ENCODE measurements around the gene SYT1.
"Not testable (repeated sequence)": the region's sequence is repeated elsewhere in the genome, so short reads cannot be mapped to it uniquely, and the experiment has no call there.

SYT1 gene

DNA sequence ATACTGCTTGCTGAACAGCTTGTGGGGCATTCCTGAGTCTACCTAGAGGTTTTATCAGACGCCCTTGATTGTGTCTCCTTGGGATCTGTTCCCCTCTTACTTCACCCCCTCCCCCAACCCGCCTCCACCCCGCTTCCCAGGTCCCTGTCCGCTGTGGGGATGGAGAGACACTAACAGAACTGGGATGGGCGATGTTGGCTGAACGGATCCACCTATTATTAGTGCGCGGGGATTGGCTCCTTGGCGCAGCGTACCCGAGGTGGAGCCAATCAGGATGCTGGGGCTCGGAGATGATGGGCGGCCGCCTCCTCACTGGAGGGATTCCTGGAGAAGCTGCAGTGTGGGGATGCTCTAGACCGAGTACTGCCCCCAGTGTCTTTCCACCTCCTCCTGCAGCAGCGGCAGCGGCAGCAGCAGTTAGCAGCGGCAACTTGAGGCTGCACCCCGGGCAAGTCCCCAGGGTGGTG, at the start of gene SYT1:
SYT1 (plus strand) TSS at position 372 of the 467 bp plus-strand sequence.
- peak; percentile 92 for DNase-seq

DNA sequence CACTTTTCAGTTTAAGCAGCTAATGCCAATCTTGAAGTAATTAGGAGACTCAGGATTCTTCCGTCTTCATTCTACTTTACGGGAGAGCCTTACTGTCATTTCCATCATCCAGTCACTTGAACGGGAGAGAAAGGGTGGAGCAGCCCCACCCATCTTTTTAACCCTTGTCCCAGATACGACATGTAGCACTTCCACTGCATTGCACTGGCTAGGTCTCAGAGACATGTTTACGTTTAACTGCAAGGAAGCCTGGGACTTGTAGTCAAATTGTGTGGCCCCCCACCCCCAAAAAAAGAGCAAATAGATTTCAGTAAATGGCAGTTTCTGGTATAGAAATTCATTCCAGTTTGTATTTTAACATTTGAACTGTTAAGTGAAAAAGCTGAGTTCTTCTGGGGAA, 46.1 kb upstream of the SYT1 start:
- DNase-seq = no peak

DNA sequence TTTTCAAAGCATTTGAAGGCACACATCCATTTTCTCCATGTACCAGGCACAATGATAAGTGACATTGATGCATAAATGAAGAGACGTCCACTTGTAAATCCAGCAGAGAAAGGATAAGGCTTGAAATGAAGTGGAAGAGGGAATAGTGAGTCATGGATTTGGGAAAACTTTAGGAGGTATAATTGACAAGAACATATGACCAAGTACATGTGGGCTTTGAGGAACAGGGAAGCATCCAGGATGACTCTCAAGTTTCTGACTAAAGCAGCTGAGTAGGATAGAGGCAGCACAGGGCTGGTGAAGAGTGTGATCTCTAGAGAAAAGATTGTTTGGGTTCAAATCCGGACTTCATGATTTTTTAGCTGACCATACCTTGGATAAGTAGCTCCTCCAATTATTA, 43.6 kb upstream of the SYT1 start:
- no peak for DNase-seq

DNA sequence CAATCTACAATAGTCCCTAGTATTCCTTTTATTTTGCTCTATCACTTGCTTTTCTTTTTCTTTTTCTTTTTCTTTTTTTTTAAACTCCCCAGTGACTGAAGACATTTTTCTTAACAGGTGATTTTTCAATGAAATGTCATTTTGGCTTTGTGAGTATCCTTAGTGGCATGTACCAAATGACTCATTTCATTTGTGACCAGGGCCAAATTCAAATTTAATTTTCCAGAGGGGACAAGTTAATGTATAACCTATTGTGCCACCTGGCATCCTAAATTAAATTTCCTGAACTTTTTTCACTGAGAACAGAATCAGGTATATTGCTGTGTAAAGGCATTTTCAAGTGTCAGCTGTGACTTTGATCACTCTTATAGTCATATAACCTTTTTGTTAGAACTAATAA, 39.7 kb upstream of the SYT1 start:
- DNase-seq = no peak

DNA sequence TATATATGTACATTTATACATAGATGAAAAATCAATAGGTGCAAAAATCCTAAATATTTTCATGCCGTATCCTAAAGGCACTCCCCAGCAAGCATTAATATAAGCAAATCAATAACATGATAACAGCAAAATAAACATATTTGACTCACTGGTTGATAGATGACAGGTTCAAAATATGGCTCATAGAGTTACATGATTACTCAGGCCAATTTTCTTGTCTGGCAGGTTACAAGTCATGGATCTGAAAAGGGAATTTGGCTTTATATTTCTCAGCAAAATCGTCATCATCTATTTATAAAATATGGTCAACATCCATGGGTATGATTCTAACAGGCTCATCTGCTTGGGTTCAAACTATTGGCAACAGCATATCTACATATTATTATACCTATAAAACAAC, 34.9 kb upstream of the SYT1 start:
- DNase-seq = no peak

DNA sequence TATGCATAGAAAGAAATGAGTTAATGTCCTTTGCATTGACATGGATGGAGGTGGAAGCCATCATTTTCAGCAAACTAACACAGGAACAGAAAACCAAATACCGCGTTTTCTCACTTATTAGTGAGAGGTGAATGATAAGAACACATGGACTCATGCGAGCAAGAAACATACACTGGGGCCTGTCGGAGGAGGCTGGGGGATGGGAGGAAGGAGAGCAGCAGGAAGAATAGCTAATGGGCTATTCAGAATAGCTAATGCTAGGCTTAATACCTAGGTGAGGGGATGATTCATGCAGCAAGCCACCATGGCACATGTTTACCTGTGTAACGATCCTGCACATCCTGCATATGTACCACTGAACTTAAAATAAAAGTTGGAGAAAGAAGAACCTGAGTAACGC, 29.1 kb upstream of the SYT1 start:
- no peak for DNase-seq

DNA sequence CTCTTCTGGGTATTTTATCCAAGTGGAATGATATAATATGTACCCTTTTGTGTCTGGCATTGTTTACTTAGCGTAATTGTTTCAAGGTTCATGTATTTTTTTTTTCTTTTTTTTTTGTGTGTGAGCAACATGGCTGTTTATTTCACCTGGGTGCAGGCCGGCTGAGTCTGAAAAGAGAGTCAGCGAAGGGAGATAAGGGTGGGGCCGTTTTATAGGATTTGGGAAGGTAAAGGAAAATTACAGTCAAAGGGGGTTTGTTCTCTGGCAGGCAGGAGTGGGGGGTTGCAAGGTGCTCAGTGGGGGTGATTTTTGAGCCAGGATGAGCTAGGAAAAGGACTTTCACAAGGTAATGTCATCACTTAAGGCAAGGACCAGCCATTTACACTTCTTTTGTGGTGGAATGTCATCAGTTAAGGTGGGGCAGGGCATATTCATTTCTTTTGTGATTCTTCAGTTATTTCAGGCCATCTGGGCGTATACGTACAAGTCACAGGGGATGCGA, 24.0 kb upstream of the SYT1 start:
- DNase-seq = not testable (repeated sequence)

DNA sequence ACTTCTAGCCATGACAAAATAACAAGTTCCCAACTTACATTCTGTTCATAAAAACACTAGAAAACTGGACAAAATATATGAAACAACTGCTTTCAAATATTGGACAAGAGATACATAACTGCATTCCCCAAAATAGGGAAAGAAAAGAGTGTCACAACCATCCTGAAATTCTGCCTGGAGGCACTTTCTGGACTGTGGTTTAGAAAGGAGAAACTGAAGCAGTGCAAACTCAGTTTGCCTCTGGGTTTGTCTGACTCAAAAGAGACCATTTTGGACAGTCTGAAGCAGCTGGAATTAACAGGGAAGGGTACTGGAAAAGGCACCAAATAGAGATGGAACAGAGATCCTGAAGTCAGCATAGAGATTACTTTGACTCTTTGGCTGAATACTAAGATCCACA, 11.3 kb upstream of the SYT1 start:
- DNase-seq = no peak

DNA sequence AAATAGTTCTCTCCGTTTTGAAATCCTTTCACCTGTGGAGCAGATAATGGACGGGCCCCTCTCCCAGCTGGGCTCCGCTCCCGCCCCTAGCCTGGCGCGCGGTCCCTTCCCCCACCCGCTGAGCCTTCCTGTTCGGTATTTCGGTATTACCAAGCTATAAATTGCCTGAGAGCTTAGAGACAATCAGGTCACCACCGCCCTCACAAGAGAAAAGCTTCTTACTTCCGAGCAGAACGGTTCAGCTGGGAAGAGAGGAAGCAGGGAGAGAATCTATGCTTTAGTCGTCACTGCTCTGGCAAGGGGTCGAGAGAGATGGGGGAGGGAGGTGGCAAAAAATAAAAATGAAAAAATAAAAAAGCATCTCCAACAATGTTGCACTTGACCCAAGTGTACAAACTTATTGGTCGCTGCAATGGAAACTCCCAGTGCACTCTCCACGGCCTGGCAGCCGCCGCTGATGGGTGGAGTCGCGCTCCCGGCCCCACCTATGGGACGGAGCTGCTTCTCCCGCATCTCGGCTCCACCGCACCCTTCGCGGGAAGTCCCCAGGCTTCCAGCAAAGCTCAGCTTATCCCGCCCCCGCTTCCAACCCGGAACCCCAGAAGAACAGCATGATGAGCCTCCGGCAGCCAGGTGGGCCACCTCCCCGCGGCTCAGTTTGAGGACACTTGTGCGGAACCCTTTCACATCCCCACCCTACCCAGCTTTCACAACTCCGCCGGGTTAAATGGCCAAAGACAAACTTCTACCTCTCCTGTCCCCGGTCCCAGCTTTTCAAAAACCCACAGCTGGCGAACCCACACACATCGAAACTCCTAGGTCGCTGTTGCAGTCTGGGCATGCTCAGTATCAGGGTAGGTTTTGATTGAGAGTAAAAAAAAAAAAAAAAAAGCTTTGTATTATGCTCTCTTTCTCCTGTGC, 832 bp upstream of the SYT1 start:
- peak; percentile 72 for DNase-seq

DNA sequence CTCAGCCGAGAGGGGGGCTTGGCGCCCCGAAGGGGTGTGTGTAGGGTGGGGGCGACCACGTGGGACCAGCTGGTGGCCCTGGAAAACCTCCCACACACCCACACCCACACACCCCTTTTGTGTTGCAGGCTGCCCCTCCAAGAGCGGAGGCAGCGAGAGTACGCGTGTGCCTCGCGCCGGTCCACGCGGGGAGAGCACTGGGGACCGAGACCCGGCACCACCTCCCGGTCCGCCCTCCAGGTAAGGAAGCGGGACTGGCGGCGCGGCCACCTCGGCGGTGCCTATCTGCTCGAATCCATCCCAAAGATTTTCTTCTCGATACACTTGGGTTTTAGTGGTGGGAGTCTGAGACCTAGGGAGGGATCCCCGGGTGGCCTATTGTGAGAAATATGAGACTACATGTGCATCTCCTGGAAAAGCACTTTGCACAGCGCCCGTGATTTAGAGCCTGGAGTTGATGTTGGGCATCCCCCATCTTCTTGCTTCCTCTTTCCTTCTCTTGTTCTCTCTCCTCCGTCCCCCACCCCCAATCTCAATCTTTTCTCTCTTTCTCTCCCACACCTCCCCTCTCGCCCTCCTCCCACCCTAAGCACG, 393 bp downstream of the SYT1 start:
- DNase-seq = no peak

DNA sequence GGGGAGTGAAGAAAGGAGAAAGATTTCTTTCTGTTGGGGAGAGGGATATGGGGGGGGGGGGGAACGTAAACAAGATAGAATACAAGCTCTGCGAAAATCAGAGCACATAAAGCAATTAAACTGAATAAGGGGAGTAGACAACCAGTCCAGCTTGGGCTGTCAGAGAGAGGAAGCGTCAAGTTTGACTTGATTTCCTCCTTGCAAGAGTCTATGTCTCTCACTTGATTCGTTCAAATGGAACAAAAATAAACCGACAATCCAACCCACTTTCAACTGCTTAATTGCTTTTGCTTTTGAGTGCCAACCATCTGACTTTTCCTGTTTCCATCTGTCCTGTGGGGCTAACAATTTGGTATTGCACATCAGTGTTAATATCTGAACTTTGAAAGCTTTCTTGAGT, 942 bp downstream of the SYT1 start:
- DNase-seq = peak; percentile 32

DNA sequence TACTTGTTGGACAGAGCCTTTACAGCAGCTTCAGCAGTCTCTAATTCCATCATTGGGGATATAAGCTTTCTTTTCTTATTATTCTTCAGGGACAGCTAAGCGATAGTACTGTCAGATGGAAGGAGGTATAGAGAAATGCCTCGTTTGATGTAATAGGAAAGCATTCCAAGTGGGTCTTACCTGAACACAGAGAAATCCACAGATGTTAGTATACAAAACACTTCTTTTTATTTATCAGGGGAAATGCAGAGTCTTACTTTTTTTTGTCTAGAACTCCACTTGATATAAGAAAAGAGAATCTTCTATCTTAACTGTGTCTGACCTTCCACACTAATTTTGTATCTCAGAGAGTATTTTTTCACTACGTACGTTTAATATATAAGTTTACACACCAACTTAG, 1.9 kb downstream of the SYT1 start:
- DNase-seq = no peak

DNA sequence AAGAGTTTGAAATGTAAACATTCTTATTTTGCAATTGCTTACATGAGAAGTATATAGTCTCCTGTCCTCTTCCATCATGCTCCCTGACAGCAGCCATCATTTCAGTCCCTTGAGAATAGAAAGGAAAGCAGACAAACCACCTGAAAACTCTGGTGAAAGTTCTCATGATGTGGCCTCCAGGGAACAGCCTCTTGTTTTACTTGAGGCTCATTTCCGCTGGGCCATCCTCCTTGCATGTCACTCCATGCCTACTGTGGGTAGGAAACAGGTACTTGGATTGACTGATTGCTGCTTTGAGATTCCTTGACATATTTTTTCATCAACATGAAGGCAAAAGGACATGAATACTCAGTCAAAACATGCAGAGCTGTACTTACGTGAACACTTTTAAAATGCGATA, 6.0 kb downstream of the SYT1 start:
- no peak for DNase-seq

DNA sequence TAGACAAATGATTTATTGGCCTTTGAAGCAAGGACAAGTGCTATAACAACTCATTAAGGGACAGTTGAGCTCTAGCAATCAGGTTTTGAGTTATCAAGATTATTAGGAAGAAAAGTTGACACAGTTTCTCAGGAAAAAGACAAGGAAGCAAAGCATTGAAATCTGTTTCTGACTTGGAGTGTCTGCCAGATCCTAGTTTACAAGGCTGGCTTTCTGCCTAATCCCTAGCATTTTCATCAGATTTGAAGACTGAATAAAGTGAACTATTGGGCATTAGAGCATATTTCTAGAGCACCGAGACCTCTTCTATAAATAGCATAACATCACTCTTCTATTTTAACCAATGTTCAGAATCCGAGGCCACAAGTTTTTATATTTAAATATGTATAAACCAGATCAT, 7.0 kb downstream of the SYT1 start:
- no peak for DNase-seq

DNA sequence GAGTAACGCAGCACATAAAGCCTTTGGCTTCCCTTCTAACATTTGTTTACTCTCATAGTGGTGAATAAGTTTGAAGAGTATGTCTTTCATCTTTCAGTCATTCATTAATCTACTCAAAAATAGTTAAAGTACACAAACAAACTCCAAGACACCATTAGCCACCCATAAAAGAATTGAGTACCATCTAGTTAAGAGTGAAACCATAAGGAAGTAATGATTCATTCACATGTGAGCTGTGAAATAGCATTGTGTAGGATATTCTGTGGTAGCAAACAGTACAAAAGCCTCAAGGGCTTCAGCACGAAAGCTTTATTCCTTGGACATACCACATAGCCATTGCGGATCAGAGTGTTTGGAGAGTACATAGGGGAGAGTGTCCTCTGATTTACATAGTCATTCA, 13.9 kb downstream of the SYT1 start:
- DNase-seq = peak; percentile 48

DNA sequence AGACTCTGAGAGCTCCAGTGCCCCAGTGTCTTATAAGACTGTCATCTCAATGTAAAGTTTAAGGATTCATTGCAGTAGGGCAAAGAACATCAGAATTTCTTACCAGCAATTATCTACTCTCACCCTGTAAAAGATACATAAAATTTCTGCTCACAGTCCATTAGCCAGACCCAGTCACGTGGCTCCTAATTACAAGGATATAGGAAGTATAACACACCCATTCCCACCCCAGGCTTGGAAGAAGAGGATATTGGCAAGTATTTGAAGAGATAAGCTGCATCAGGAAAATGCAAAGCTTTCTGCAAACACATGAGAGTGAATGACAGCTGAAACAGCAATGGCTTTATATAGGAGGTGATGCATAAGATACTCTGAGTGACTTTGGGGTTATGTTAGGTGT, 14.3 kb downstream of the SYT1 start:
- no peak for DNase-seq

DNA sequence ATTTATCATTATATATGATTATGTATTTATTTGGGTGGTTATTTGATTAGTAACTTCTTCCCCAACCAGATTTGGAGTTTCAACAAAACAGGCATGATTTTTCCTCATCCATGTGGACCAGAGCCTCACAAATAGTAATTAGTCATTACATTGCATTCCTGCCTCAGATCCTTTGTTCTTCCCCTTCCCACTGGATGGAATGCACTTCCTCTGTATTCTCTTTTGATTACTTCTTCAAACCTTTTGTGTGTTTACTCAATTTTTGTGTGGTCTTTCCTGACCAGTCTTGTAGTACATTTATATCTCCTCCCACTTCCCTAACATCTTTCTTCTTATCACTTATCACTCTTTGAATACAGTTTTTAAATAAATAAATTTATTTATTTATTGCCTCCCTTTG, 15.5 kb downstream of the SYT1 start:
- no peak for DNase-seq

DNA sequence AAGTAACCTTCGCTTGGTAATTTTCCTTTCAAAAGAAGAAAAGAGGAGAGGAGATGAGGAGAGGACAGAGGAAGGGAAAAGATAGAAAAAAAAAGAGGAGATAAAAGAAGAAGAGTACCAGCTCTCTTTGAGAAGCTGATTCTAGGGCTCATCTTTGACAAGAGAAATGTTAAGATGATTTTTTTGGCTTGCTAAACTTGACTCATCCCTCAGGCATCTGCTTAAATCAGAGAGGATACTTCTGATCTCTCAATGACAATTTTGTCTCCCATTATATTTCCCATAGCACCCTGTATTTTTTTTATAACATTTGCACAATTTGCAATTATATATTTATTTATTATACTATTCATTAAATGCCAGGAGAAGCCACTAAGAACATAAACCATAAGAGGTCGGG, 17.1 kb downstream of the SYT1 start:
- DNase-seq = no peak

DNA sequence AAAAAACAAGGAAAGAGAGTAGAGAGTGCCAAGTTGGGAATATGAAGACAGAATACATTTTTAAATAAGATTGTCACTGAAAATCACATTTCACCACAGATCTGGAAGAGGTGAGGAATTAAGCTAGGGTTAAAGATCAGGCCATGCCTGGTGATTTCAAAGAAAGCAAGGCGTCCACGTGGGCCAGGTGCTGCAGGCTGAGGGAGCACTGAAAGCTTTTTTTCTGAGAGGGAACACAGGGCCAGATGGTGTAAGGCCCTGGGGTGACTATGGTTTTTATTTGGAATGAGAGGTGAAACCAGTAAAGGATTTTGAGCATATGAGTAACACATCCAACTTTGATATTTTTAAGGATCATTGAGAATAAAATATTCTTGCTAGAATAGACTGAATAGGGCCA, 20.9 kb downstream of the SYT1 start:
- peak; percentile 29 for DNase-seq

DNA sequence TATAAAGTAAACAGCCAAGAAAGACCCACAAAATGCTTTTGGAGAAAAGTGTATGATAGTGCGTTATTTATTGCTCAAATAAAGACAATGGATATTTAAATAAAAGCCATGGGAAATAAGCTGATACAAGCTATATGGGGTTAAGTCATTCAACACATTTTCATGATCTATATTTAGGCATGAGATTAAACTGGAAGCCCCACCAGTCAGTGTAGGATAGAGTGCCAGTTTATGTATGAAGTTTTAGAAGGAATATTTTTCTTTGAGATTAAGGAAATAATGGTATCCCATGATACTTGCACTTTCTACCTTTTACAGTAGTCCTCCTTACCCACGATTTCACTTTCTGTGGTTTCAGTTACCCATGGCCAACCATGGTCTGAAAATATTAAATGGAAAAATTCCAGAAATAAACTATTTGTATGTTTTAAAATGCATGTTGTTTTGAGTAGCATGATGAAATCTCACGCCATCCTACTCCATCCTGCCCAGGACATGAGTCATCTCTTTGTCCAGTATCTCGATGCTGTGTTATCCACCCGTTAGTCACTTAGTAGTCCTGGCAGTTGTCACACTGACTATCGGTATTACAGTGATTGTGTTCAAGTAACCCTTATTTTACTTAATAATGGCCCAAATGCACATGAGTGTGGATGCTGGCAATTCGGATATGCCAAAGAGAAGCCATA, 22.3 kb downstream of the SYT1 start:
- no peak for DNase-seq

DNA sequence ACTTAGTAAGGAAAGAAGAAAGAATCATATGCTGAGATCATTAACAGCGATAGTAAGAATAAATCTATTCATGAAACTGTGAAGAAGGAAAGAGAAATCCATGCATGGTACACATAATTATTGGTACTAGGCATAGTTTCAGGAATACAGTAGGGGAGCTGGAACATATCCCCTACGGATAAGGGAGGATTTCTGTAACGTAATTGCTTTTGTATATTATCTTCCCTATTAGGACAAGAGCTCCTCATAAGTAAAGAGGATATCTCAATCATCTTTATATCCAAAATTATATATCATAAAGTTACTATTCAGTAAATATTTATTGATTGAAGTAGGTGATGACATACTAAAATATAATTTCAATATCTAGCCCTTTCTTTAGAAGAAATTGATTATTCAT, 22.9 kb downstream of the SYT1 start:
- DNase-seq = no peak

DNA sequence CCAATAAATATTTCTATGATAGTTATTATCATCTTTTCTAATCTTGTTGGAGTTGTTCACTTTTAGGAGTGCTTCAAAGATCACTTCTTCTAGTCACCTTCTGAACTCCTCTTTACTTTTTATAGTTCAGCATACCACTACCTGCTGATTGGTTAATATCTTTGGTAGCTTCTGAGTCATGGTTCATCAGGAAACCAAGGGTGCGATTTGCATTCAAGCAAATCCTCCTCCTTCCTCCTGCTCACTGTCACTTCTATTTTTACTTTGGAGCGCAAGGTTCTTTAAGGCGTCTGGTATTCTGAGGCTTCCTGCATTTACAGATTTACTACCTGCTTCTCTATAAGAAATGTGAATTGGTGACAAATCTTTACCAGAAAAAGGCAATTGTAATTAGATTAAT, 24.0 kb downstream of the SYT1 start:
- no peak for DNase-seq

DNA sequence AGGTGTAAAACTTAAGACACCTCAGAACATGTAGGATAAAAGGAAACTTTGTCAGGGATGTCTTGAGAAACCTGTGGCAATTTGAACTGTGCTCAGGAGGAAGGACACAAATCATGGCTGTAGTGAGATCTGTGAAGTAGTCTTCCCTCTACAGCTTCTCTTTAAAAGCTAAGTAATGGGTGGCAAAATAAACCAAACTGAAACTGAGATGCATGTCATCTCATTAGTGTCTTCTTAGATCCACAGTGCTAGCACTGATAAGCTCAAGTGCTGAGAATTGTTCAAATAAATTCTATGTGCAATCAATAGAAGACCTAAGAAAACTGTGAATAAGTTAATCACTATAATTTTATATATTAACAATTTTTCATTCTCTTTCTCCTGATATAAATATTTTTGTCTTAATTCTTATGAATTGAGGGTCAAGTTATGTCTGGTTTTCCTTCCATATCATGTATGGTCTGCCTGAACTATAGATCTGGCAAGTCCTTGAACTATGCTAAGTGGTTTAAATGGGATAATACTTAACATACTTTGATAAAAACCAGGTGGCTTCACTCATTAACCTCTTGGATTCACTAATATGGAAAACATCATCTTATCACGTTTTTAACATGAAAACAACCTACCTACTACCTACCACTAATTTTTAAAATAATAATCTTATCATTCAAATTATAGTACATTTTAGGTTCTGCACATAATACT, 27.2 kb downstream of the SYT1 start:
- no peak for DNase-seq

Measured in NCI-H2029 (cell line).